Left lobe of liver (tissue), 2 donors: ENCODE data around the gene PIGK. TPM values are rescaled to one million over a fixed set of nuclear protein-coding genes. Genes with fewer than 3 reads are reported as not detected.

ENCODE experiments used
- ATAC-seq: fragments of 200-7000 bp; cut with Tn5 transposase; one replicate; pipeline ENCODE4 v1.9.1; 2020; ENCODE audit warnings: mild to moderate bottlenecking, moderate library complexity
- DNase-seq: peaks from one replicate; pipeline ENCODE4 v3.0.0-alpha.2; 2020; ENCODE audit warnings: low spot score
- total RNA-seq: library from RNA; stranded (reverse); gene quantifications from one replicate; pipeline ENCODE4 v1.2.1, GENCODE V29; 2021
- donor health status: DM: no; HTN: no; CAD: no; lungs with moderate emphysema.
- donor health status: DM: no; HTN: yes; CAD: no.

Gene PIGK
- total RNA-seq, 1 donor from 2014 or later: 14.2 TPM

DNA sequence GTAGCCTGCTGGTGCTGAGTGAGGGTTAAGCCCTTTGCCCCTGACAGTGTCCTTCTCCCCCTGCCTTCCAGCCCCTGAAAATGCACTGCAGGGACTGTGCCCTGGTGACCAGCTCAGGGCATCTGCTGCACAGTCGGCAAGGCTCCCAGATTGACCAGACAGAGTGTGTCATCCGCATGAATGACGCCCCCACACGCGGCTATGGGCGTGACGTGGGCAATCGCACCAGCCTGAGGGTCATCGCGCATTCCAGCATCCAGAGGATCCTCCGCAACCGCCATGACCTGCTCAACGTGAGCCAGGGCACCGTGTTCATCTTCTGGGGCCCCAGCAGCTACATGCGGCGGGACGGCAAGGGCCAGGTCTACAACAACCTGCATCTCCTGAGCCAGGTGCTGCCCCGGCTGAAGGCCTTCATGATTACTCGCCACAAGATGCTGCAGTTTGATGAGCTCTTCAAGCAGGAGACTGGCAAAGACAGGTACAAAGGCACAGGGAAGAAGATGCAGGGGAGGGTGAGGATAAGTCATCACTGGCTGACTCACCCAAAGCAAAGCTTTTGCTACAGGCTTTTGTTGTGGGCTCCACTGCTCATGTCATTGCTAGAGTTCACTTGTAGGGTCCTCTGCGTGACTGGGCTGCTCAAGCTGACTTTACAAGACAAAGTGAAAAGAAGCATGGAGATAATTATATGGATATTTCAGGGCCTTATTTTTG lies 174.9 kb downstream of the PIGK start:
- no peak for ATAC-seq
- DNase-seq: no peak

DNA sequence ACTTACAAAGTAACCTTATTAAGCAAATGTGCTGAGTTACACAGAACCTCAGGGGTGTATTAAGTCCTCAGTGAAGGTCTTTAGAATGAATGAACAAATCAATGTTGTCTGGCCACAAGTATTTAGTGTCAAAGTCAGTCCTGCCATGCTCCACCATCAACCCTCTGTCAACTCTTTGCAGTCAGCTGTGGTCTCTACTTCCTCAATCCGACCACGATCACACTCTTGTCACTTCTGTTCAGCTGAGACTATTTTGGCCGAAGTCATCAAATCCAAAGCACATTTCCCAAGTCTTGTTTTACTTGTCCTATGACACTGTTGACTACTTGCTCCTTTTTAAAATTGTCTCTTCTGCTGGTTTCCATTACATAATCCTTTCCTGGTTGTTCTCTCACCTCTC lies 178.4 kb downstream of the PIGK start:
- DNase-seq: no peak
- ATAC-seq: no peak

- no peak for DNase-seq
- ATAC-seq: no peak
These were observed 179.5 kb downstream of the PIGK start for GRCh38 chr1:77039739-77040138.

DNA sequence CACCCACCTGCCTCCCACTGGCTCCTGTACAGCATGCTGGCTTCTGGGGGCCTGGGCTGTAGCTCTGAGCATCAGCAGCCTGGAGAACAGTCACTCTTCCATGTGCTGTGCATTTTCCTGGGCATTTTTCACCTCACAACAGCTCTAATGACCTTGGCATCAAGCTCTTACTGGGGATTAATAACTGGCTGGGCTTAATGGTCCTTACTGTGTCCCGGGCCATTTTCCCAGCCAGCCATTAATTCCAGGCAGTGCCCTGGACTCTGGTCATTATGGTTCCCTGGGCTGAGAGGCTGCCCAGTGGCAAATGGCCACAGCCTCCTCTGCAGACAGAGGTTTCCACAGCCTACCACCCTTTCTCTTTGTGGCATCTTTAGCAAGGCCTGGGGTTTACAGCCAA lies 180.1 kb downstream of the PIGK start:
- DNase-seq: no peak
- no peak for ATAC-seq

Other genes starting within 250 kb of the PIGK start
- gene AK5, start 62.6 kb upstream of the PIGK start, total RNA-seq: 0.15 TPM